ENCODE measurements around the gene ATAD3A.
"Not testable (repeated sequence)": the region's sequence is repeated elsewhere in the genome, so short reads cannot be mapped to it uniquely, and the experiment has no call there.

GRCh38 chr1:1512425-1512824, 463 bp downstream of the ATAD3A start:
- not testable (repeated sequence) for TF ChIP-seq CTCF, POLR2A (IDR thresholded peaks at IDR 0.05)
